Spleen (tissue), 11 donors: ENCODE results near the gene ATG7. TPM values are rescaled to one million over a fixed set of nuclear protein-coding genes. Genes with fewer than 3 reads are reported as not detected.

Experiments used
- DNase-seq: peaks from one replicate; pipeline ENCODE4 v3.0.0-alpha.2; 2020
- H3K27ac ChIP-seq, 8 donors: fragments of 200-600 bp; sonication (generic) in 7 of 8; 1 replicate in 4 of 8; 2 replicates in 4 of 8; pipeline versions ENCODE4 v1.5.0 to v1.8.0; 2016 to 2021; ENCODE audit warnings: inconsistent platforms in 4 of 8, mild to moderate bottlenecking in 4 of 8, moderate library complexity in 1 of 8
- H3K27me3 ChIP-seq, 7 donors: fragments of 200-600 bp; sonication (generic) in 6 of 7; replicated peaks in 1 of 7; 1 replicate in 4 of 7; 2 replicates in 3 of 7; pipeline versions ENCODE4 v1.5.0 to v1.8.0; 2016 to 2021; ENCODE audit warnings: inconsistent platforms in 3 of 7, mild to moderate bottlenecking in 1 of 7
- H3K36me3 ChIP-seq, 6 donors: fragments of 200-600 bp; sonication (generic) in 5 of 6; 1 replicate in 4 of 6; 2 replicates in 2 of 6; pipeline versions ENCODE4 v1.5.0 to v1.8.0; 2016 to 2021; ENCODE audit warnings: inconsistent platforms in 2 of 6
- H3K4me1 ChIP-seq, 6 donors: fragments of 200-600 bp; sonication (generic) in 5 of 6; 1 replicate in 3 of 6; 2 replicates in 3 of 6; pipeline versions ENCODE4 v1.5.0 to v1.8.0; 2016 to 2021; ENCODE audit warnings: inconsistent platforms in 3 of 6
- H3K4me3 ChIP-seq, 8 donors: fragments of 200-600 bp; sonication (generic) in 7 of 8; 1 replicate in 4 of 8; 2 replicates in 4 of 8; pipeline versions ENCODE4 v1.5.0 to v1.8.0; 2016 to 2021; ENCODE audit warnings: inconsistent platforms in 4 of 8, mild to moderate bottlenecking in 4 of 8, moderate library complexity in 2 of 8
- H3K9me3 ChIP-seq, 8 donors: fragments of 200-600 bp; sonication (generic) in 7 of 8; 1 replicate in 4 of 8; 2 replicates in 4 of 8; pipeline versions ENCODE4 v1.5.0 to v1.8.0; 2016 to 2021; ENCODE audit warnings: inconsistent platforms in 4 of 8
- POLR2A ChIP-seq, 3 donors: fragments of 450-650 bp; IDR thresholded peaks; one replicate each; pipeline ENCODE4 v1.5.1; 2017; ENCODE audit warnings: antibody characterized with exemption in 3 of 3, mild to moderate bottlenecking in 1 of 3
- POLR2AphosphoS5 ChIP-seq, 3 donors: sonication (generic); formaldehyde crosslinking; IDR thresholded peaks; one replicate each; pipeline ENCODE4 v1.5.1; 2017; ENCODE audit warnings: antibody characterized with exemption in 3 of 3
- WGBS, 5 donors: extraction: QIAGEN DNeasy Blood & Tissue Kit in 3 of 5; methylation state at CpG; one replicate each; pipeline versions ENCODE4 v1.1.5 to v1.1.7; 2013 to 2018; 5-methylcytosine and 5-hydroxymethylcytosine counted together
- intact Hi-C: fragments of 100-400 bp; cut with DNase I; formaldehyde crosslinking; loops from one replicate; pipeline ENCODE4 v1.15.0; 2023; ENCODE audit warnings: low total_unique reads
- polyA plus RNA-seq, 3 donors: library from polyadenylated mRNA; stranded (reverse); fragments of 200-250 nt; gene quantifications; one replicate each; pipeline ENCODE4 v1.2.1, GENCODE V29; 2013
- total RNA-seq, 7 donors: library from RNA; depleted of rRNA in 3 of 7; stranded (reverse); fragments of >200 nt in 3 of 7; fragmentation: NEBNext Ultra II Directional in 4 of 7; extraction: Animal tissue kit (Norgen Biotek cat#: 25700) in 4 of 7; gene quantifications; one replicate each; pipeline versions ENCODE4 v1.1.0 to v1.2.1, GENCODE V29; 2016 to 2021
- TF ChIP-seq, protein P1 (sequence below), 11 experiments: fragments of 200-600 bp in 7 of 11; fragments of 450-650 bp in 4 of 11; sonication (generic) in 4 of 11; IDR thresholded peaks in 8 of 11; conservative IDR thresholded peaks in 3 of 11; 1 replicate in 7 of 11; 2 replicates in 4 of 11; pipeline versions ENCODE4 v1.4.0 to v1.8.0; 2016 to 2021; ENCODE audit warnings: antibody characterized with exemption in 11 of 11, inconsistent platforms in 4 of 11, mild to moderate bottlenecking in 1 of 11
- donor health status: healthy with polysubstance abuse.
- donor health status: DM: no; HTN: no; CAD: no; lungs with moderate emphysema.
- donor health status: DM: no; HTN: no; CAD: no.
- donor health status: Bipolar disorder and iron deficiency.
- donor health status: healthy.
- donor health status: DM: no; HTN: no; CAD: no.
- donor health status: DM: yes; HTN: yes; CAD: no.

ATG7 gene
- total and polyA plus RNA-seq, 10 donors, result 7.5 to 114 (median 77.1) TPM

DNA sequence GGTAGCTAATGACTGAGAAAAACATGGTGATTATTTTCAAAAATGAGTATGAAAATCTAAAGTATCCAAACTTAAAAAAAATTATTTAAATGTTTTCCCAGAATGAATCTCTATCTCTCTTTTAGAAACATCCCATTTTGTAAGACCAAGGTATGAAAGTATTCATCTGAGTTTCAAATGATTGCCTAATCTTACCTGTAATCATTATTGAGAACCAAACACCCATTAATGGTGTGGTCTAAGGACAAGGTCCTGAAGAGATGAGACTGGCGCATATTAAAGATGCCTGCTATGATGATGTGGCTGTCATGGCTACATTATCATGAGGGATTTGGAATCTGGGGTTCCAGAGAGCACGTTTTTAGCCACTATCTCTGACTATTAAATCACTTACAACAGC is 206.0 kb downstream of the ATG7 start:
- no peak overlapping the region for H3K4me3 ChIP-seq
- peak overlapping the region in 1 of 8 donors; percentile 37 for H3K27ac ChIP-seq
- TF ChIP-seq, protein P1, sequence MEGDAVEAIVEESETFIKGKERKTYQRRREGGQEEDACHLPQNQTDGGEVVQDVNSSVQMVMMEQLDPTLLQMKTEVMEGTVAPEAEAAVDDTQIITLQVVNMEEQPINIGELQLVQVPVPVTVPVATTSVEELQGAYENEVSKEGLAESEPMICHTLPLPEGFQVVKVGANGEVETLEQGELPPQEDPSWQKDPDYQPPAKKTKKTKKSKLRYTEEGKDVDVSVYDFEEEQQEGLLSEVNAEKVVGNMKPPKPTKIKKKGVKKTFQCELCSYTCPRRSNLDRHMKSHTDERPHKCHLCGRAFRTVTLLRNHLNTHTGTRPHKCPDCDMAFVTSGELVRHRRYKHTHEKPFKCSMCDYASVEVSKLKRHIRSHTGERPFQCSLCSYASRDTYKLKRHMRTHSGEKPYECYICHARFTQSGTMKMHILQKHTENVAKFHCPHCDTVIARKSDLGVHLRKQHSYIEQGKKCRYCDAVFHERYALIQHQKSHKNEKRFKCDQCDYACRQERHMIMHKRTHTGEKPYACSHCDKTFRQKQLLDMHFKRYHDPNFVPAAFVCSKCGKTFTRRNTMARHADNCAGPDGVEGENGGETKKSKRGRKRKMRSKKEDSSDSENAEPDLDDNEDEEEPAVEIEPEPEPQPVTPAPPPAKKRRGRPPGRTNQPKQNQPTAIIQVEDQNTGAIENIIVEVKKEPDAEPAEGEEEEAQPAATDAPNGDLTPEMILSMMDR (IDR thresholded peaks at IDR 0.05 in 8 of 11, conservative IDR thresholded peaks at IDR 0.05 in 3 of 11), result no peak
- no peak for TF ChIP-seq POLR2A (IDR thresholded peaks at IDR 0.05)
- no peak for TF ChIP-seq POLR2AphosphoS5 (IDR thresholded peaks at IDR 0.05)
- H3K36me3 ChIP-seq, result peaks cover 0 to 31% (median 1%) of the 10 kb centered on the region in 6 donors
- 82 to 92% (median 89%) methylated on average over 2 of the region's 2 CpGs for WGBS, 5 donors
- H3K27me3 ChIP-seq, result no peaks in the 10 kb centered on the region
- H3K9me3 ChIP-seq, result no peaks in the 10 kb centered on the region
- no peak for DNase-seq
- intact Hi-C loops, result no loop called here
- peaks cover 0 to 12% (median 4%) of the 10 kb centered on the region in 6 donors for H3K4me1 ChIP-seq

DNA sequence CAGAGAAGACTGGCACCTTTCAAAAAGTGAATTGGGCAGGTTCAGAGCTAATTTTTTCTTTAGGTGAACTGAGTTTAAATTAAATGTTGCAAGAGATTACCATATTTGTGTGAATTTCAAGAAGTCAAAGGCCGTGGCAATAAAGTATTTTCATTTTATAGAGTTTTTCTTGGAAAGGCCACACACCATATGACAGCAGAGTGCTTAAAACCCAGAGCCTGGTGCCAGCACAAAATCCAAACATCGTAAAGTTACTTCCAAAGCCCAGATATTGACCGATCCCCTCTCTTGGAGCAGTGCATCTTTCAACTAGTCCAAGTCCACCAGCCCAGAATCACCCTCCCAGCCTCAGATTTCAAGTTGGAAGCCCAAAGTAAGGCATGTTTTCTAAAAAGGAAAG is 207.0 kb downstream of the ATG7 start:
- Histone ChIP-seq H3K27me3 (no peaks in the 10 kb centered on the region), H3K4me1 (peaks cover 0 to 12% (median 4%) of the 10 kb centered on the region in 6 donors), H3K9me3 (peaks cover 0 to 7% (median 2%) of the 10 kb centered on the region in 8 donors), H3K36me3 (peaks cover 0 to 32% (median 2%) of the 10 kb centered on the region in 6 donors), H3K4me3 (no peak overlapping the region), H3K27ac (no peak overlapping the region)
- intact Hi-C loops, result no loop called here
- WGBS, 5 donors, result 91 to 99% (median 98%) methylated on average over 3 of the region's 3 CpGs
- DNase-seq, result no peak
- TF ChIP-seq POLR2AphosphoS5 (IDR thresholded peaks at IDR 0.05) (no peak), POLR2A (IDR thresholded peaks at IDR 0.05) (no peak)
- TF ChIP-seq, protein P1 (IDR thresholded peaks at IDR 0.05 in 8 of 11, conservative IDR thresholded peaks at IDR 0.05 in 3 of 11), result no peak

DNA sequence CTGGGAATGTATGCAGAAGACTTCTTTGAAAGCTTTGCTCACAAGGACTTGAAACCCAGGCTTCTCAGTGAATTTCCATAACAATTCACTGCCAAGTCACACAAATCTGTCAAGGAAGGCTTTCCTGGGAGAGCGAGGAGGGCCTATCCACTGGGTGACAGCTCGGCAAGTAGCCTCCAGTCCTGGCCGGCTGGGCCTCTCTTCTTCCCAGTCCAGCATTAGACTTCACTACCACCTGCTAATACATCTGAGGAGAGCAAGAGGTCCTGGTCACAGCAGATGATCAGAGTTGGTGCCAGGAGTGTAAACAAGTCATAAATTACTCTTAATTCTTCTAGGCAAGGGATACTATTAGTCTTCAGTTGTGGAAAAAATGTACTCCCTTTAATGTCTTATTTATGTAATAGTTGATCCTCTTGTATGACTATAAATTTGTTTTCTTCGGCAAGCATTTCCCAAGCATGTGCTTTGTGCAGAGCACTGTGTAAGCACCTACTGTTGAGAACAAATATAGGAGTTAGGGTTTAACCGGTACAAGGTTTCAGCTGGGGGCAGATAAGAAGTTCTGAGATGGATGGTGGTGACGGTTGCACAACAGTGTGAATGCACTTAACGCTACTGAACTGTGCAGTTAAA is 208.6 kb downstream of the ATG7 start:
- H3K36me3 ChIP-seq, result peaks cover 0 to 32% (median 2%) of the 10 kb centered on the region in 6 donors
- no peak for DNase-seq
- no peak overlapping the region for H3K27ac ChIP-seq
- 83 to 95% (median 93%) methylated on average over 7 of the region's 7 CpGs for WGBS, 5 donors
- H3K9me3 ChIP-seq, result peaks cover 0 to 19% (median 9%) of the 10 kb centered on the region in 8 donors
- H3K4me1 ChIP-seq, result peaks cover 0 to 12% (median 4%) of the 10 kb centered on the region in 6 donors
- intact Hi-C loops, result no loop called here
- H3K4me3 ChIP-seq, result no peak overlapping the region
- TF ChIP-seq, protein P1 (IDR thresholded peaks at IDR 0.05 in 8 of 11, conservative IDR thresholded peaks at IDR 0.05 in 3 of 11), result no peak
- TF ChIP-seq POLR2AphosphoS5 (IDR thresholded peaks at IDR 0.05), result no peak
- TF ChIP-seq POLR2A (IDR thresholded peaks at IDR 0.05), result no peak
- H3K27me3 ChIP-seq, result no peaks in the 10 kb centered on the region

DNA sequence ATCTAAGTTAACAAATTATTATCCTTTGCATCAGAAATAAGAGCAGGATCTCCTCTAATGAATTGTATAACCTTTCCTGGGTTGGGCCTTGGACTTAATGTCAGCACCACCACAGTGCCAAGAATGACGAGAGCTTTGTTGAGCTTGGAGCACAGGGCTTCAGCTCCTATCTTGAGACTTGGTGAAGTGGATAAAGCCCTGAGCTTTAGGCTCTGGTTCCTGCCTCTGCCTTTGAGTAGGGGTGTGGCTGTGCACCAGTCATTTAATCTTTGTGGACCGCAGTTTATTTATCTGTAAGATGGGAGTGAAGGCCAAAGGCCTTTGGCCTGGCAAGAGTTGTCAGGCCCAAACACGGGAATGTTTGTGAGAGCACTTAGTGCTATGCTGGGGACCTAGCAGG is 209.4 kb downstream of the ATG7 start:
- peaks cover 0 to 32% (median 2%) of the 10 kb centered on the region in 6 donors for H3K36me3 ChIP-seq
- H3K4me3 ChIP-seq, result no peak overlapping the region
- WGBS, 5 donors, result 51 to 71% (median 63%) methylated on average over 3 of the region's 3 CpGs
- H3K4me1 ChIP-seq, result peaks cover 0 to 12% (median 4%) of the 10 kb centered on the region in 6 donors
- intact Hi-C loops, result no loop called here
- peaks cover 0 to 19% (median 9%) of the 10 kb centered on the region in 8 donors for H3K9me3 ChIP-seq
- TF ChIP-seq POLR2AphosphoS5 (IDR thresholded peaks at IDR 0.05) (no peak), POLR2A (IDR thresholded peaks at IDR 0.05) (no peak)
- TF ChIP-seq, protein P1 (IDR thresholded peaks at IDR 0.05 in 8 of 11, conservative IDR thresholded peaks at IDR 0.05 in 3 of 11), result no peak
- H3K27ac ChIP-seq, result no peak overlapping the region
- no peak for DNase-seq
- no peaks in the 10 kb centered on the region for H3K27me3 ChIP-seq
